Activated CD4-positive, alpha-beta T cell treated with anti-CD3 and anti-CD28 coated beads for 48 hours (primary cell): ENCODE measurements around the gene SERPINB8.

ENCODE experiments used
- DNase-seq: peaks from one replicate; pipeline ENCODE4 v3.0.0-alpha.2; 2020

Gene SERPINB8

GRCh38 chr18:64019922-64020756, 50.3 kb downstream of the SERPINB8 start:
- no peak for DNase-seq

GRCh38 chr18:64026350-64026749, 56.5 kb downstream of the SERPINB8 start:
- no peak for DNase-seq

GRCh38 chr18:64027931-64028695, 58.2 kb downstream of the SERPINB8 start:
- no peak for DNase-seq

- no peak for DNase-seq
Observed at GRCh38 chr18:64029096-64029495, 59.2 kb downstream of the SERPINB8 start.

- DNase-seq, result no peak
Observed at GRCh38 chr18:64031411-64031810, 61.5 kb downstream of the SERPINB8 start.

- no peak for DNase-seq
Observed at GRCh38 chr18:64032312-64032711, 62.4 kb downstream of the SERPINB8 start.

- DNase-seq, result no peak
Observed at GRCh38 chr18:64037812-64038414, 68.0 kb downstream of the SERPINB8 start.
